PC-3 (cell line): Measurements from ENCODE around the gene EPB41L5. TPM values are rescaled to one million over a fixed set of nuclear protein-coding genes. Genes with fewer than 3 reads are reported as not detected.
"Not testable (repeated sequence)": the region's sequence is repeated elsewhere in the genome, so short reads cannot be mapped to it uniquely, and the experiment has no call there.

Source experiments
- ATAC-seq: fragments of 200-7000 bp; cut with Tn5 transposase; 2 replicates; pipeline ENCODE4 v1.9.1; 2020; ENCODE audit warnings: mild to moderate bottlenecking, moderate library complexity
- BruUV-seq: library from RNA; stranded (reverse); fragments of 400-500 nt; replicated peaks from 2 replicates; lab custom pipeline; 2021; lab: Mats Ljungman, UMichigan
- CTCF ChIA-PET: fragments of 300-600 bp; sonication (Branson Sonifier 250); formaldehyde crosslinking; loops from one replicate; lab custom pipeline; 2022; ENCODE audit warnings: antibody characterized with exemption; lab: Charles Lee
- POLR2A ChIA-PET: fragments of 300-600 bp; sonication (Branson Sonifier 250); formaldehyde crosslinking; loops from one replicate; lab custom pipeline; 2022; ENCODE audit warnings: antibody characterized with exemption; ENCODE audit not compliant: unreplicated experiment; lab: Charles Lee
- DNase-seq: peaks from one replicate; pipeline ENCODE4 v3.0.0-alpha.2; 2015
- H2AFZ ChIP-seq: fragments of 300-600 bp; sonication (generic); 2 replicates; pipeline ENCODE4 v1.6.0; 2016; ENCODE audit warnings: antibody characterized with exemption, low read length
- H3F3A ChIP-seq: fragments of 300-600 bp; sonication (generic); one replicate; pipeline ENCODE4 v1.6.0; 2017; ENCODE audit warnings: antibody characterized with exemption, low read length, control low read depth, mild to moderate bottlenecking; ENCODE audit not compliant: unreplicated experiment
- H3K27ac ChIP-seq: fragments of 300-600 bp; sonication (generic); 2 replicates; pipeline ENCODE4 v1.5.1; 2016; ENCODE audit warnings: mild to moderate bottlenecking, low read length
- H3K27me3 ChIP-seq: fragments of 300-600 bp; sonication (generic); 2 replicates; pipeline ENCODE4 v1.6.1; 2016; ENCODE audit warnings: low read length, mixed read lengths
- H3K36me3 ChIP-seq: fragments of 300-600 bp; sonication (generic); 2 replicates; pipeline ENCODE4 v1.6.1; 2016; ENCODE audit warnings: low read depth, mixed run types, low read length, mixed read lengths
- H3K4me1 ChIP-seq: fragments of 300-600 bp; sonication (generic); 2 replicates; pipeline ENCODE4 v1.5.1; 2016; ENCODE audit warnings: low read length; ENCODE audit not compliant: insufficient read depth
- H3K4me2 ChIP-seq: fragments of 300-600 bp; sonication (generic); 2 replicates; pipeline ENCODE4 v1.6.0; 2016; ENCODE audit warnings: low read length
- H3K4me3 ChIP-seq: fragments of 300-600 bp; sonication (generic); 2 replicates; pipeline ENCODE4 v1.5.1; 2016; ENCODE audit warnings: mild to moderate bottlenecking, low read length, mixed read lengths
- H3K79me2 ChIP-seq: fragments of 300-600 bp; sonication (generic); 2 replicates; pipeline ENCODE4 v1.6.1; 2017; ENCODE audit warnings: low read length, mixed read lengths
- H3K9ac ChIP-seq: fragments of 300-600 bp; sonication (generic); 2 replicates; pipeline ENCODE4 v1.6.0; 2016; ENCODE audit warnings: mild to moderate bottlenecking, low read length
- H3K9me2 ChIP-seq: fragments of 300-600 bp; sonication (generic); replicated peaks from 2 replicates; pipeline ENCODE4 v1.6.1; 2016; ENCODE audit warnings: mixed run types, low read length, mixed read lengths
- H3K9me3 ChIP-seq: fragments of 300-600 bp; sonication (generic); 2 replicates; pipeline ENCODE4 v1.6.1; 2016; ENCODE audit warnings: low read length, mixed read lengths
- H4K20me1 ChIP-seq: fragments of 300-600 bp; sonication (generic); 2 replicates; pipeline ENCODE4 v1.6.1; 2016; ENCODE audit warnings: low read length, mixed read lengths
- CTCF ChIP-seq: fragments of 300-600 bp; sonication (generic); conservative IDR thresholded peaks from 2 replicates; pipeline ENCODE4 v1.5.1; 2017; ENCODE audit warnings: antibody characterized with exemption, low read depth, mild to moderate bottlenecking, low read length
- EZH2 ChIP-seq: fragments of 300-600 bp; sonication (generic); IDR thresholded peaks from one replicate; pipeline ENCODE4 v1.6.1; 2017; ENCODE audit warnings: antibody characterized with exemption, mild to moderate bottlenecking, low read length; ENCODE audit not compliant: unreplicated experiment
- EZH2phosphoT487 ChIP-seq: fragments of 300-600 bp; sonication (generic); IDR thresholded peaks from 2 replicates; pipeline ENCODE4 v1.6.1; 2018; ENCODE audit warnings: mild to moderate bottlenecking, antibody characterized with exemption, low read length, borderline replicate concordance
- intact Hi-C: fragments of 100-400 bp; cut with micrococcal nuclease; formaldehyde crosslinking; loops from 2 replicates; pipeline ENCODE4 v1.9.0; 2023
- total RNA-seq: library from RNA; depleted of rRNA; stranded (reverse); fragments of >200 nt; gene quantifications from 2 replicates; pipeline ENCODE4 v1.2.3, GENCODE V29; 2014

Gene EPB41L5
- total RNA-seq, 1 experiment from 2014 or later = 11.7 TPM

- Histone ChIP-seq H3K36me3 (no peaks in the 10 kb centered on the region), H3K27ac (no peak overlapping the region), H3K9ac (no peak overlapping the region), H3K9me3 (no peaks in the 10 kb centered on the region; the same call in 1 of the 2 replicates), H3K4me1 (no peaks in the 10 kb centered on the region), H4K20me1 (no peaks in the 10 kb centered on the region), H3K4me2 (no peak overlapping the region), H3K9me2 (no peaks in the 10 kb centered on the region), H2AFZ (no peak overlapping the region), H3K4me3 (no peak overlapping the region), H3F3A (no peaks in the 10 kb centered on the region), H3K27me3 (no peaks in the 10 kb centered on the region), H3K79me2 (no peaks in the 10 kb centered on the region)
- POLR2A ChIA-PET = no interaction called here
- ATAC-seq = no peak
- CTCF ChIA-PET = no interaction called here
- intact Hi-C loops = no loop called here
- BruUV-seq = no TSS peak
- DNase-seq = no peak
- no peak for TF ChIP-seq EZH2phosphoT487
- no peak for TF ChIP-seq EZH2
- TF ChIP-seq CTCF = no peak
Observed at GRCh38 chr2:120150040-120150482, 137.2 kb downstream of the EPB41L5 start.

GRCh38 chr2:120155308-120155707 is 142.4 kb downstream of the EPB41L5 start:
- H3K36me3 ChIP-seq = no peaks in the 10 kb centered on the region
- no peaks in the 10 kb centered on the region; the same call in 1 of the 2 replicates for H3K9me3 ChIP-seq
- intact Hi-C loops = no loop called here
- no peak overlapping the region for H2AFZ ChIP-seq
- no peaks in the 10 kb centered on the region for H3K4me1 ChIP-seq
- H3K4me2 ChIP-seq = no peak overlapping the region
- H3K9me2 ChIP-seq = no peaks in the 10 kb centered on the region
- TF ChIP-seq EZH2 (no peak), EZH2phosphoT487 (no peak), CTCF (no peak)
- no peaks in the 10 kb centered on the region for H3K27me3 ChIP-seq
- H3K79me2 ChIP-seq = no peaks in the 10 kb centered on the region
- H3K27ac ChIP-seq = no peak overlapping the region
- CTCF ChIA-PET = no interaction called here
- H3K9ac ChIP-seq = no peak overlapping the region
- no peak overlapping the region for H3K4me3 ChIP-seq
- POLR2A ChIA-PET = no interaction called here
- no peaks in the 10 kb centered on the region for H4K20me1 ChIP-seq
- DNase-seq (no peak), ATAC-seq (no peak)
- no TSS peak for BruUV-seq
- no peaks in the 10 kb centered on the region for H3F3A ChIP-seq

- CTCF ChIA-PET, H3K79me2 ChIP-seq, ATAC-seq, H3K9ac ChIP-seq, H4K20me1 ChIP-seq, H3K36me3 ChIP-seq, H3F3A ChIP-seq, H3K4me2 ChIP-seq, H3K4me3 ChIP-seq, H3K27me3 ChIP-seq, H2AFZ ChIP-seq, H3K27ac ChIP-seq, POLR2A ChIA-PET, DNase-seq, H3K9me2 ChIP-seq, BruUV-seq, intact Hi-C loops, H3K9me3 ChIP-seq, H3K4me1 ChIP-seq: not testable (repeated sequence)
Observed at GRCh38 chr2:120158658-120159057, 145.8 kb downstream of the EPB41L5 start.
